Jurkat, Clone E6-1 (cell line): ENCODE results near the gene C1QTNF1.

Source experiments
- DNase-seq: peaks from one replicate; pipeline ENCODE4 v3.0.0-alpha.2; 2011; ENCODE audit warnings: low read depth, low spot score
- H3K4me3 ChIP-seq: 2 replicates; pipeline ENCODE4 v1.5.1; 2011; ENCODE audit warnings: mild to moderate bottlenecking, low read length, control low read depth, moderate library complexity

The C1QTNF1 gene

DNA sequence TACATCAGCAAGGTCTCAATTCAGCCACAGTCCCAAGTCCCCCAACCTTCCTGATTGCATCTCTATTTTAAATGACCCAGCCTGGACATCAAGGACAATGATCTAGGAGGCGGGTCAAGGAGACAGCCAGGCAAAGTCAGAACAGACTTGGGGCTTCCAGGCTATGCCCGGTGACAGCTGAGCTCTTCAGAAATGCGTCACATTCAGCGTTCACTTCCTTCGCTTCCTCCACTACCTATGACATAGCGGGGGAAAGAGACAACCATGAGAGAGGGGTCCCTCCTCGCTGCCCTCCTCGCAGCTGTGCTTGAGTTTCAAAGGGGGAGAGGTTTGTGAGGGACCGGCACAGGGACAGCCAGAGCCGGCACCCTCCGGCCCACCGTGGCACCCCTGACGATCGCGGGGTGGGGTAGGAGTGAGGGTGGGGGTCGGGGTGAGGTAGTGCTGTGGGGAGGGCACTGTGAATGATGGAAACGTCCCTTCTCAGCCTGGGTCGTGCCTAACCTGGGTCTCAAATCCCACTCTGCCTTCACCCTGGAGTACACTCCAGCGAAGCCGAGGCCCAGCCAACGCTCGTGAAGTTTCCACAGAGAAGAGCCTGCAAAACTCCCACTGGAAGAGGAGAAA is 31.9 kb upstream of the C1QTNF1 start:
- H3K4me3 ChIP-seq, result no peak overlapping the region
- DNase-seq, result no peak

DNA sequence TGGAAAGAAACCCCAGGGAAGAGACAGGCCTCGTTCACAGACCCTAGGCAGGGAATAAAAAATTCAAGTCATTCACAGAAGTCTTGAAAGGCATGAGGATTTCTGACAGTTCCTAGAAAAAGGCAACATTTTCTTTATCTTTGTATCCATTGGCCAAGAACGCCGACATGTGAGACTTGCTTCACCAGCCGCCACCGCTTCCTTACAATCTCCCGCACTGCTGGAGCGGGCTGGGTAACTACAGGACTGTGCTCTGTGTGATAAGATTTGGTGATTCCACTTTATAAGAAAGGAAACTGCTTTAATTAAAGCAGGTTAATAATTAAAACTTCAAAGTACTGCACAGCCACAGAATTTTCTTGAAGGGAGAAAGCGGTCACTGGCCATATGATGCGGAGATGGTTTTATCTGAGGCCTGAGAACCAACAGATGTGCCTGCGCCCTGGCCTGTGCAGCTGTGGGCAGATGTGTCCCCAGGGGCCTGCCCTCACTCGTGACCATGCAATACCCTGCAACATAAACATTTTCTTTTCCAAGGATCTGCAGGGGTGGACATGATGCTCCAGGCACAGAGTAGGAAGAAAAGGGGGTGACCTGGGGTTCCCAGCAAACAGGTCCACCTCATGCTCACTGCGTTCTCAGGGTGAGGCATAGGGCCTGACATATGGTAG is 31.3 kb upstream of the C1QTNF1 start:
- H3K4me3 ChIP-seq, result no peak overlapping the region
- no peak for DNase-seq

DNA sequence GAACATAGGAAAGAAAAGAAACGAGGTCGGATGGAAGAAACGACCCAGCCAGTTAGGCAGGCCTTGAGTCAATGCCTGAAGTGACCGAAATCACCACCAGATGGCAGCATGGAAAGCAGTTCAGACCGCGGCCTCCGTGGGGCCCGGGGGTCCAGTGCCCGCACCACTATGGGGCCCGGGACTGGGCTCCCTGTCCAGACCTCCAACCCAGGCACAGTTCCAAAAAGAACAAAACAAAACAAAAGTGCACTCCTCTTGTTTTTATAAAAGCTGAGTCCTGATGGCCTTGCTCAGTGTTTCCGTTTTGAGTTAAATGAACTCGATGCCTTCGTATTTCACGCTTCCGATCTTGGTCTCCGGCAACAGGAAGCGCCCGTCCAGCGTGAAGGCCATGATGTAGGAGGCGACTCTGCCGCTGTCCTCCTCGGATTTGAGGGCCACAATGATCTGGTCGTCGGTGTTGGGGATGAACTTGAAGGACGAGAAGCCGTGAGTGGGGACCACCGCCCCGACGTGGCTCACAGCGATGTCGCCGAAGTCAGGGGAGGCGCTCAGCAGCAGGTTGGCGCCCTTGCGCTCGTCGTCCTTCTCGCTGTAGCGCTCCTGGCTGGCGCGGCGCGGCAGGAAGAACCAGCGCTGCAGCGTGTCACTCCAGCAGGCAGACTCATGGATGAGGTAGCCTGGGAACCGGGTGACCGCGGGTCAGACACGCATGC is 30.6 kb upstream of the C1QTNF1 start:
- no peak overlapping the region for H3K4me3 ChIP-seq
- DNase-seq, result no peak

DNA sequence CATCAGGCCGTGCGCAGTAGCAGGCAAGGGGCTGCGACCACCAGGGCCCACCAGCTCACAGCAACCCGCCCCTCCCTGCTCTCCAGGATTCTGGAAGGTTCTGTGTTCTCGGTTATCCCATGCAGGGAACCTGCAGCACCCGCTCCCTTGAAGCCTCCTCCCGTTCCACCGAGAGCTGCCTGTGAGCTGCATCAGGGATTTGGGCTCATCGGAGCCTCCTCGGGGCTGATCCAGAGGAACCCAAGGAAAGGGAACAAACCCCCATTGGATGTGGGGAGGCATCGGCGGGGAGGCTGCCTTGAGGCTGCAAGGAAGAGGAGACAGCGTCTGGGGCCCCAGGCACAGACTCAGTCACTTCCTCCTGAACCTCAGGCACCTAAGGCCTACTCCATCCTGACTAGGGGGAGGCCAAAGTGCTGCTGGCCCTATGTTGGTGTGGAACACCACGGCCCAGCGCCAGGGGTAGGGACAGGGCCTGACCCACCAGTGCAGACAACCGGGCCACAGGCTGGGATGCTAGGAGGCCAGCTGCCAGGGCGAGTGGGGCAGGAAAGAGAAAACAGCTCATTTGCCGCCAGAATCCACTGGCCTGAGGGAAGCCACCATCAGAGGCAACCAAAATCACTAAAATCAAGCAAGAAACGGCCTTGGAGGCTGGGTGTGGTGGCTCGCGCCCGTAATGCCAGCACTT is 29.8 kb upstream of the C1QTNF1 start:
- H3K4me3 ChIP-seq, result no peak overlapping the region
- no peak for DNase-seq

DNA sequence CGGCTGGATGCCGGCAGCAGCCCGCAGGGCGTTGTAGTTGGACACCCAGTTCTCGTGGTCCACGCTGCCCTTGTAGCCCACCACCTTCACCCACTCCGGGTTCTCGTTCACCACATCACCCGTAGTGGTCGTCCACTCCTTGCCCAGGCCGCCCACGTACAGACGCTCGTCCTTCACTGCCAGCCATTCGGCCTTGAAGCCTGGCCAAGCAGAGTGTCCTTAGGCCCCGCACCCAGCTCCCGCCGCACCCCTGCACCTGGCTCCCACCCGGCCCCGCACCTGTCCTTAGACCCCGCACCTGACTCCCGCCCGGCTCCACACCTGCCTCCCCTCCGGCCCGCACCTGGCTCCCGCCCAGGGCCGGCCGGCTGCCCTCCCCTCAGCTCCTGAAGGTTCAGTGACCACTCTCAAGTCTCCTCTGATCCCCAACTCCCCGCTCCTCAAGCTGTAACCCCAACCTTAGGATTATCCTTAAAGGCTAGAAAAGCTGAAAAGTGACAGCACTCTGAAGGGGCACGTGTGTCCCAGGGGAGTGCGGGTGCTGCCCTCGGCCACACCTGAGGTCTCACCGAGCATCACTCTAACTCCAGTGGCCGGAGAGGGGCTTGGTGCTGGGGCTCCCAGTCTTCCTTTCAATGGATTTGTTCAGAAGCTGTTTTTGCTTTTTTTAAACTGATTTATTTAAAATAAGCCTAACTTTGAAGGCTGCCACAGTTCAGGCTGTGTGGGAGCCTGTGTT is 28.8 kb upstream of the C1QTNF1 start:
- no peak for DNase-seq
- H3K4me3 ChIP-seq, result no peak overlapping the region

DNA sequence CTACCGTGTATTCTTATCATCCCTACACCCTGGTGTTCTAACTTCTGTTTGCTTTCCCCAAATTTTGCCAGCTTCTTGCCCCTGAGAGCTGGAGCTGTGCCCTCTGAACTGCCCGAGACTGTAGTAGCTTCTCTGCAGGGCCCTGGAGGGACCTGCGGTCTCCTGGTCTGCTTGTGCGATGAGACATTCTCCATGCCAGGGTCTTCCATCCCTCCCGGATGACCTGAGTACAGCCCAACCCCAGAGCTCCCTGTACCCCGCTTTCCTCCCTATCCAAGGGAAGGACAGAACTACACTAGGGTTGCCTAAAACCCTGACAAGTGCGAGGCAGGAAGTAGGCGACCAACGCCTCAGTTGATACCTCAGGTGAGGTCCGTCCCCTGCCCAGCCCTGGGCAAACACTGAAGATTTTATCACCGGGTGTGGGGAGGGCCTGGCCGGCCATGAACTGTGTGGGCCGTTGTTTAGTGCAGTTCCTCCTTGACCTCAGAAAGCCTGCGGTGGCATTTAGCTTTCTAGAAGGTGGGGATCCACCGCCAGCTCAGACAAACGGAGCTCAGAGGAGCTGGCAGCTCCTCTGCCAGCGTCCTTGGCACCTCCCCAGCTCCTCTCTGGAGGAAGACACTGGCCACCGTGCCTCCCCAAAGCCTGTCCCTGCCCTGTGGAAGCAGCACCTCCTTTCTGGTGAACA is 28.1 kb upstream of the C1QTNF1 start:
- no peak for DNase-seq
- H3K4me3 ChIP-seq, result no peak overlapping the region

DNA sequence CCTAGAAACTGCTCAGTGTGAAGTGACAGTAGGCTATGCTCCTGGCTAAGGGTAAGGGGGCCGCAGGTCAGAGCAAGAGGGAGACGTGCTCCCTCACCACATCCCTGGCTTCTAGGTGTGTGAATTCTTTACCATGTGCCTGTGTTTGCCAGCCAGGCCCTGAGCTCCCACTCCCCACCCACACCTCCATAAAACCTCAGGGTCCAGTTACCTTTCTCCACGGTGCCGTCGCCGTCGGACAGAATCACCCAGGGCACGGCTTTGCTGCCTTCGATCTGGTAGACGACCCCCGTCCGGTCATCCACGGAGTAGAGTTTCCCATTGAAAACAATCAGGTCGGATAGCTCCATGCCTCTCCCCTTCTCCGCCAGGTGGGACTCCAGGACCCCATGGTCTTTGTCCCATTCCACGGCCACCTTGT is 27.2 kb upstream of the C1QTNF1 start:
- no peak overlapping the region for H3K4me3 ChIP-seq
- no peak for DNase-seq

DNA sequence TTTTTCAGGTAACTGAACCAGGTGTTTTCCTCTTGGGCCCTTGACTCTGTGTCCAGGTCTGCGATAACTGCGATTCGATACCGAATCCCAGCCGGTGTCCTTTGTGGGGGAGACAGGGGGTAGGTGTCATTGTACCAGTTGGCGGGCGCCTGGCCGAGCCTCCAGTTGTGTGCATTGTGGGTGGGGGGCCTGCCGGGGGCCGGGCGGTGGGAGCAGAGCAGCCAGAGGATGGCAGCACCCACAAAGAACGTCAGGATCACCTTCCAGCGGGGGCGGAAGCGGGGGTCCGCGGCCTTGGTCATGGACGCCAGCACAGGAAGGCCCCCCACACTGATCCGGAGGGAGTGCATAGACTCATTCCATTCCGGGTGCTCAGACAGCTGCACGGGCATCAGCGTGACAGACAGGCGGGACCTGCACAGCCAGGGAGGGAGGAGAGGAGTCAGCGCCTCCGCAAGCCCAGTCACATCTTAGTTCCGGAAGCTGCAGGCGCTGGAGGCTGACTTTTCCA is 26.7 kb upstream of the C1QTNF1 start:
- no peak overlapping the region for H3K4me3 ChIP-seq
- DNase-seq, result no peak

DNA sequence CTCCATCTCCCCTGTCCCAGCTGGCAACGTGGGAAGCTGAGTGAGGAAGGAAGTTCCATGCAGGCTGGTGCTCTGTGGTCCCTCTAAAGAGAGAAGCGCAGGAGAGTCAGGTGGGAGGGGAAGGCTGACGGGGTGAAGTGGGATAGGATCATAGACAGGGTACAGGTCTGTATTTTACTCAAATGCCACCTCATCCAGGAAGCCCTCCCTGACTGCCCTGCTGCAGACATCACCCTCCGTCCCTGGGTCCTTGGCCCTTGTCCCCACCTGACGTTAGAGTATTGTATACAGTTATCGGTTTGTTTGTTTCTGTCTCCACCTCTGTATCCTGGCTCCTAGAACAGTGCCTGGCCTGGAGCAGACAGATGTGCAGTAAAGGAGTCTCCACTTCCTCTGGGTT is 26.1 kb upstream of the C1QTNF1 start:
- DNase-seq, result no peak
- H3K4me3 ChIP-seq, result no peak overlapping the region

DNA sequence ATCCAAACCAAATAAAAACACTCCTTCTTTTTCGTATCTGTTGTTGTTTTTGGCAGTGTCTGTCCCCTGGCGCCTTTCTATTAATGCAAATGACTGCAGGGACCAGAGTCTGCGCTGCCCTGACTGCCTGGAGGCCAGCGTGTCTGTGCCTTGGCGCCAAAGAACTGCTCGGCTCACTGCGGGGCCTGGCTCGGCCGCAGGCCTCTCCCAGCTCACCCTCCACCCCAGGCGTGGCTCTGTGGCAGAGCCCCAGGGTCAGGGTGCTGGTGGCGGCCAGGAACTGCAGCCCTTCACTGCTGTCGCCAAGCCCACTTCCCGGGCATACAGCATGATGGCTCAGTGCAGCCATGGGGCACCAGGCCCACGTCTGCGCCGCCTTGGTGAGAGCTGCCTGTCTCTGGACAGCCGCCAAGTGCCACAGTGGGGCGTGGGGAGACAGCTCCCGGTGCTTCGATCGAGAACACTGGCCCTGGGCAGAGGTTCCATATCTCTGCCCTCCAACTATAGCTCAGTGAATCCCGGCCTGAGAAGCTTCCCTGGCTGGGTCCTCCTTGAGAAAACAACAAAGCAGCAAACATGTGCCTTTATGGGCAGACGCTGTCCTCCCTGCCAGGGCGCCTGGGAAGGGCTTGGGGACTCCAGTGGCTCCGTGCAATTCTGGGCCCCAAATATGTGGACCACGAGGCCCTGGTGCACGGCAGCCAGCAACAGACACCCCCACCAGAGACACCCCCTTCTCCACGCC is 25.5 kb upstream of the C1QTNF1 start:
- H3K4me3 ChIP-seq, result no peak overlapping the region
- no peak for DNase-seq

DNA sequence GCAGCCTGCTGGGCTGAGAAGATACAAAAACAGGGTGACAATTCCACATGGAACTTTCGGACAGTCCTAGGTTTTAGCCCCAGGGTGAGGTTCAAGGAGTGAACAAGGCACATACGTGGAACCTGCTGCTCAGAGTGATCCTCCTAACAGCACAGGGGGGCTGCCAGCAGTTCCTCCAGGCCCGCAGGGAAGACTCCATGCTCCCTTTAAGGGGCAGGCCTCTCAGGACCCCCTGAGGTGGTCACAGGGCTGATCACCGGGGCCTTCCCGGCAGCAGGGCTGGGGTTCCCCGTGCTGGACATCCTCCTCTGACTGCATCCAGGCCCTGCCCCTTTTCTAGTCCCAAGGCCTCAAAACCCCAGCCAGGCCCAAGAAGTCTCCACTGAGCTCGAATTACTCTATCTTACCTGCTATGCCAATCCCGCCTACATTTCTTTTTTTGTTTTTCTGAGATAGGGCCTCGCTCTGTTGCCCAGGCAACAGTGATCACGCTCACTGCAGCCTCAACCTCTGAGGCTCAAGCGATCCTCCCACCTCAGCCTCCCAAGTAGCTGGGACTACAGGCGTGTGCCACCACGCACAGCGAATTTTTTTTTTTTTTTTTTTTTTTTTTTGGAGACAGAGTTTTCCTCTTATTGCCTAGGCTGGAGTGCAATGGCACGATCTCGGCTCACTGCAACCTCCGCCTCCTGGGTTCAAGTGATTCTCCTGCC is 24.8 kb upstream of the C1QTNF1 start:
- DNase-seq, result no peak
- no peak overlapping the region for H3K4me3 ChIP-seq

DNA sequence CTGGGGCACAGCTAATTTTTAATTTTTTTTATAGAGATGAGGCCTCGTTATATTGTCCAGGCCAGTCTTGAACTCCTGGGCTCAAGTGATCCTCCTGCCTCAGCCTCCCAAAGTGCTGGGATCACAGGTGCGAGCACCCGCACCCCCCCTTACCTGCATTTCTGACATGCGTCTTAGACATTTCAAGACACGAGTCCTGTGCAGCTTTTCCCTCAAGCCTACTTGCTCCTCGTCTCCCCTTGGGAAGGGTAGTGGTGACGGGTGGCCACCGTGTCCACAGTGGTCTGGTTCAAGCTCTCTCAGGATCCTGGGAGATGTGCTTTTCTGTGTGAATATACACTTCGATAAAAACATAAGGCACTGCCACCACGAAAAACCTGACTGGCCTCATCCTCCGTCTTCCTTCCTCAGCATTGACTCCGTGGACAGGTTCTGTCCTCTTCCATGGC is 24.0 kb upstream of the C1QTNF1 start:
- H3K4me3 ChIP-seq, result no peak overlapping the region
- no peak for DNase-seq

DNA sequence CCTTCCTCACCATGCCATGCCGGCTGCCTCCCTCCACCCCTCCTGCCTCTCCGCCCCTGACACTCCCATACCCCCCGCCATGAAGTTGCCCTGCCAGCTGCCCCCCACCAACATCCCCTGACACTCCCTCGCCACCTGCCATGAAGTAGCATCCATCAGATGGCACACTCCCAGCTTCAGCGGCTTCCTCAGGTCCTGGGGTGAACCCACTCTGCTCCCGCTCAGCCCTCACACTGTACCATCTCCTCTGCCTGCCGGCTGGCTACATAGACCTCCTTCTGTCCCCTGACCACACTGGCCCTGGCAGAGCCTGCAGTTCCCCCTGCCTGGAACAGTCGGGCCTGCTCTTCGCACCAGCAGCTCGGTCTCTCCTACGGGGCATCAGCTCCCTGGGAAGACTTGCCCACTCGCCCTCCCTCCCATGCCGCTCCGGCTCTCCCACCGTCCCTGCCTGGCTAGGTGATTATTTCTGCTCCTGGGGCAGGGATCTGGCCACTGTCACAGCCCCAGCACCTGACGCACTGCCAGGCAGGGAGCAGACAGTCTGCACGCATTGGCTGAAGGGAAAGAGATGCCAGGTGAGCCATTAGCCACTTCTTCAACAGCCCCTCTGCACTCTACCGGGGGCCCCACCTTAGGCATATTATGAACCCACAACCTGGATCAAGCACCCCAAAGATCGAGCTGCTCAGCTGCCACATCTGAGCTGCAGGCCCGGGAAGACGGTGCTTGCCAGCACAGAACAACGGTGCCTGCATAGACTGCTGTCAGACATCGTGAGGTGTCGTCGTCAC is 23.4 kb upstream of the C1QTNF1 start:
- H3K4me3 ChIP-seq, result no peak overlapping the region
- DNase-seq, result no peak

DNA sequence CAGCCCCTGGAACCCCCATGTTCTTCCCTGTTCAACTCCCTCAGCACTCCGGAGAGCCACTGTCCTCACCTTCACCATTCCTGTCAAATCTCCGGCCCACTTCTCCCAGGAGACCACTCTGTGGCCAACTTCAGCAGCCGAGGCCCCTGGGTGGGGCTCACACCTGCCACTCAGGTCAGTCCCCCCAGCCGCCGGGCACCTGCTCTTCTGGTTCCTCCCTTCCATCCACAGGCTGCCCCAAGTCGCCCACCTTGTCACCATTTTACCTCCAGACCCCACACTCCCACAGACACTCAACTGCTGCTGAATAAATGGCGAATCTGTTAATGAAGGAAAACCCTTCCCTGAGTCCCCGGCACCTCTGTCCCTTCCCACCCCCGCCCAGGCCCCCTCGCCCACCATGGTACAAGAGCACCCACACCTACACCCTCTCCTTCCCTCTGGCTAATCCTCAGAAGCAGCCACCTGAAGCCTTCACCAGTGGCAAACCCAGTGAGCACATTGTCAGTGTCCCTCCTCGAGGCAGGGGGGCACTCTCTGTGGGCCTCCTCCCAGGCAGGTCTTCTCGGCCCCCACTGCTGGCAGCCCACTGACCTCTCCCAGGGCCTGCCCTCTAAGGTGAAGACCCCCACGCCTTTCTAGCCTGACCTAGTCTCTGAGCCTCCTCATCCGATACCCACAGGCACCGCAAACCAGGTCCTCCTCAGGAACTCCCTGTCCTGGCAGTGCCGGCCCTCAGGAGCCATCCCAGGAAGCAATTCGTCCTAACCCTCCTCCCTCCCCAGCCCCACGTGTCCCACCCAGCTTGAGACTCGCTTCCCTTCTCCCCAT is 22.6 kb upstream of the C1QTNF1 start:
- H3K4me3 ChIP-seq, result no peak overlapping the region
- no peak for DNase-seq

DNA sequence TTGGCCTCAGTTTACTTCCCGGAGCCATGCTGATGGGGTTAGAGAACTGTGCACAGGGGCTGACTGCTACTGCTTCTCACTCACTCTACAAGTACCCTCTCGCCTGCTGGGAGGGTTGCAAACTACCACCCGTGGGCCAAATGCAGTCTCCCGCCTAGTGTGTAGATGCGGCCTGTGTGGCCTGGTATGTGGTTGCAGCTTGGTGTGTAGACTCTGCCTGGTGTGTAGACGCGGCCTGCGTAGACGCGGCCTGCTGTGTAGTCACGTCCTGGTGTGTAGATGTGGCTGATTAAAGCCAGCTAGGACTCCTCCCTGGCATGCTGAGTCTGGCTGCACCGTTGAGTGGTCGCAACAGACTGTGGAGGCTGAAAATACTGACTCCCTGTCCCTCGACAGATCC is 21.7 kb upstream of the C1QTNF1 start:
- DNase-seq, result no peak
- no peak overlapping the region for H3K4me3 ChIP-seq
